A549 (cell line): Measurements from ENCODE around the gene CHIA. TPM values are rescaled to one million over a fixed set of nuclear protein-coding genes. Genes with fewer than 3 reads are reported as not detected.

Experiments
- ATAC-seq, 2 experiments: fragments of 200-7000 bp in 1 of 2; fragments of >200 bp in 1 of 2; cut with Nextera tagmentation in 1 of 2; cut with Tn5 transposase in 1 of 2; 3 replicates each; pipeline versions ENCODE4 v1.8.0 to v1.9.1; 2018 to 2020; ENCODE audit warnings: mild to moderate bottlenecking in 1 of 2, moderate library complexity in 1 of 2
- CTCF ChIA-PET: fragments of 300-600 bp; sonication (Branson Sonifier 250); formaldehyde crosslinking; extraction: SDS; loops from one replicate; lab custom pipeline; 2021; ENCODE audit warnings: antibody characterized with exemption, inconsistent platforms; lab: Yijun Ruan, JAX
- POLR2A ChIA-PET: fragments of 350-600 bp; formaldehyde crosslinking; extraction: SDS; loops from one replicate; lab custom pipeline; 2021; ENCODE audit warnings: antibody characterized with exemption, inconsistent platforms; lab: Yijun Ruan, JAX
- DNase-seq, 2 experiments: peaks; one replicate each; pipeline versions ENCODE4 v3.0.0 to v3.0.0-alpha.2; 2011 to 2016; ENCODE audit warnings: low read depth in 1 of 2, low spot score in 1 of 2
- FAIRE-seq: peaks from 2 replicates; lab custom pipeline; 2011; peaks lifted over from hg19 to GRCh38; lab: Jason Lieb, UNC
- H3K27ac ChIP-seq, 2 experiments: fragments of >200 bp; sonication (Bioruptor Twin); formaldehyde crosslinking; 3 replicates each; pipeline ENCODE4 v1.5.1; 2016 to 2017
- H3K4me1 ChIP-seq: fragments of >200 bp; sonication (Bioruptor Twin); formaldehyde crosslinking; 3 replicates; pipeline ENCODE4 v1.6.1; 2016
- H3K4me2 ChIP-seq: fragments of >200 bp; sonication (Bioruptor Twin); formaldehyde crosslinking; 3 replicates; pipeline ENCODE4 v1.6.1; 2016
- H3K4me3 ChIP-seq: fragments of >200 bp; sonication (Bioruptor Twin); formaldehyde crosslinking; 3 replicates; pipeline ENCODE4 v1.5.1; 2016
- H3K9me3 ChIP-seq: fragments of >200 bp; sonication (Bioruptor Twin); formaldehyde crosslinking; 3 replicates; pipeline ENCODE4 v1.6.1; 2016
- ATOH8 ChIP-seq: fragments of 250-450 bp; sonication (Bioruptor Pico); IDR thresholded peaks from 2 replicates; pipeline ENCODE4 v1.5.0; 2020; ENCODE audit warnings: low read depth, mild to moderate bottlenecking, moderate library complexity
- BCL3 ChIP-seq: fragments of >200 bp; sonication (Bioruptor Twin); formaldehyde crosslinking; IDR thresholded peaks from 3 replicates; pipeline ENCODE4 v1.6.1; 2016
- BHLHE40 ChIP-seq: IDR thresholded peaks from 2 replicates; pipeline ENCODE4 v1.6.1; 2012; ENCODE audit warnings: low read depth, low read length, inconsistent platforms
- CBX8 ChIP-seq: fragments of 200-600 bp; sonication (generic); IDR thresholded peaks from 2 replicates; pipeline ENCODE4 v1.6.1; 2016
- CEBPB ChIP-seq, 2 experiments: fragments of >200 bp in 1 of 2; sonication (Bioruptor Twin) in 1 of 2; formaldehyde crosslinking in 1 of 2; IDR thresholded peaks; 2 replicates each; pipeline ENCODE4 v1.6.1; 2012 to 2016
- CHD4 ChIP-seq: fragments of 200-600 bp; sonication (generic); IDR thresholded peaks from 2 replicates; pipeline ENCODE4 v1.6.1; 2016; ENCODE audit warnings: antibody characterized with exemption, mild to moderate bottlenecking, borderline replicate concordance
- CTCF ChIP-seq: fragments of >200 bp; sonication (Bioruptor Twin); formaldehyde crosslinking; IDR thresholded peaks from 3 replicates; pipeline ENCODE4 v1.5.1; 2016
- EHF ChIP-seq: fragments of 250-450 bp; sonication (Bioruptor Pico); IDR thresholded peaks from 2 replicates; pipeline ENCODE4 v1.5.0; 2020; ENCODE audit warnings: mild to moderate bottlenecking
- GATA3 ChIP-seq: IDR thresholded peaks from 2 replicates; pipeline ENCODE4 v1.6.1; 2012; ENCODE audit warnings: borderline replicate concordance
- HOXB5 ChIP-seq: fragments of 250-450 bp; sonication (Bioruptor Pico); IDR thresholded peaks from 2 replicates; pipeline ENCODE4 v1.5.0; 2020; ENCODE audit warnings: mild to moderate bottlenecking, moderate library complexity
- JUNB ChIP-seq: fragments of >200 bp; sonication (Bioruptor Twin); formaldehyde crosslinking; IDR thresholded peaks from 2 replicates; pipeline ENCODE4 v1.6.1; 2016
- KDM5A ChIP-seq: fragments of 200-600 bp; sonication (generic); IDR thresholded peaks from 2 replicates; pipeline ENCODE4 v1.6.1; 2016; ENCODE audit warnings: antibody characterized with exemption, mild to moderate bottlenecking
- MAFK ChIP-seq: fragments of 450-650 bp; IDR thresholded peaks from 2 replicates; pipeline ENCODE4 v1.6.1; 2014; ENCODE audit not compliant: partially characterized antibody
- PBX3 ChIP-seq: IDR thresholded peaks from 2 replicates; pipeline ENCODE4 v1.6.1; 2012
- POLR2A ChIP-seq: IDR thresholded peaks from 2 replicates; pipeline ENCODE4 v1.6.1; 2012; ENCODE audit warnings: mild to moderate bottlenecking, low read length
- RAD21 ChIP-seq, 2 experiments: fragments of >200 bp in 1 of 2; sonication (Bioruptor Twin) in 1 of 2; formaldehyde crosslinking in 1 of 2; IDR thresholded peaks in 1 of 2; conservative IDR thresholded peaks in 1 of 2; 2 replicates in 1 of 2; 3 replicates in 1 of 2; pipeline ENCODE4 v1.6.1; 2012 to 2018; ENCODE audit warnings: inconsistent platforms in 1 of 2
- RCOR1 ChIP-seq: fragments of 150-350 bp; IDR thresholded peaks from 2 replicates; pipeline ENCODE4 v1.6.1; 2014; ENCODE audit warnings: antibody characterized with exemption, low read length, low read depth
- RFX5 ChIP-seq: fragments of 450-650 bp; IDR thresholded peaks from 2 replicates; pipeline ENCODE4 v1.7.1; 2014; ENCODE audit warnings: antibody characterized with exemption, mild to moderate bottlenecking, moderate library complexity
- RNF2 ChIP-seq: fragments of 200-600 bp; sonication (generic); IDR thresholded peaks from 2 replicates; pipeline ENCODE4 v1.6.1; 2016; ENCODE audit warnings: low read depth, mild to moderate bottlenecking, antibody characterized with exemption, moderate library complexity, borderline replicate concordance
- USF2 ChIP-seq: fragments of 450-650 bp; IDR thresholded peaks from 2 replicates; pipeline ENCODE4 v1.6.1; 2014; ENCODE audit warnings: antibody characterized with exemption
- ZC3H11A ChIP-seq: fragments of 450-650 bp; IDR thresholded peaks from 2 replicates; pipeline ENCODE4 v1.6.1; 2014; ENCODE audit warnings: antibody characterized with exemption, mild to moderate bottlenecking
- WGBS: methylation state at CpG from one replicate; pipeline ENCODE4 v1.1.6; 2017; ENCODE audit errors: missing lambda C conversion rate; 5-methylcytosine and 5-hydroxymethylcytosine counted together
- polyA plus RNA-seq, 4 experiments: library from polyadenylated mRNA; depleted of rRNA in 3 of 4; stranded (reverse); fragments of >200 nt; fragmentation: RNase III in 1 of 4; extraction: RNeasy Plus Mini Kit Qiagen cat#74134 plus additional on column Dnase treatment in 1 of 4; gene quantifications; 2 replicates in 3 of 4; 3 replicates in 1 of 4; pipeline ENCODE4 v1.2.3, GENCODE V29; 2011 to 2017

CHIA gene
- polyA plus RNA-seq, 2 of the 4 experiments (the other 2 are of a cell fraction), result not detected

- no peak overlapping the region for H3K27ac ChIP-seq
- 0 out of 3 replicates have a peak, but pooled peaks cover 3% of the 10 kb centered on the region for H3K4me1 ChIP-seq
- no peak overlapping the region for H3K4me3 ChIP-seq
- H3K9me3 ChIP-seq, result no peaks in the 10 kb centered on the region
- CTCF ChIA-PET, result no interaction called here
- POLR2A ChIA-PET, result no interaction called here
- TF ChIP-seq BCL3, result no peak
- TF ChIP-seq USF2, result no peak
- no peak for TF ChIP-seq CTCF
- no peak for TF ChIP-seq HOXB5 (CRISPR knock-in tag)
- no peak for TF ChIP-seq PBX3
- no peak for TF ChIP-seq KDM5A
- no peak for TF ChIP-seq RNF2
- TF ChIP-seq RFX5, result no peak
- TF ChIP-seq MAFK, result no peak
- ATAC-seq (no peak), DNase-seq (peak in 1 of 2 experiments; percentile 6), FAIRE-seq (no peak)
- no peak overlapping the region for H3K4me2 ChIP-seq
Measured at GRCh38 chr1:111275780-111276433, 14.7 kb upstream of the CHIA start.

GRCh38 chr1:111279144-111279543 lies 11.5 kb upstream of the CHIA start:
- Histone ChIP-seq H3K9me3 (no peaks in the 10 kb centered on the region), H3K4me1 (0 out of 3 replicates have a peak, but pooled peaks cover 3% of the 10 kb centered on the region), H3K27ac (no peak overlapping the region), H3K4me2 (no peak overlapping the region), H3K4me3 (no peak overlapping the region)
- ChIA-PET POLR2A (no interaction called here), CTCF (interaction anchor here (1.6 kb wide), 1 partner anchor 56 kb away, joined by 5 read pairs; no protein-coding TSS in a partner anchor)
- FAIRE-seq (no peak), ATAC-seq (no peak), DNase-seq (no peak)
- TF ChIP-seq RAD21 (conservative IDR thresholded peaks at IDR 0.05 in 1 of 2, IDR thresholded peaks at IDR 0.05 in 1 of 2), result no peak
- no peak for TF ChIP-seq ATOH8
- TF ChIP-seq JUNB, result no peak
- TF ChIP-seq CHD4, result no peak
- TF ChIP-seq POLR2A, result no peak
- no peak for TF ChIP-seq RNF2
- no peak for TF ChIP-seq EHF (CRISPR knock-in tag)
- no peak for TF ChIP-seq GATA3
- TF ChIP-seq BHLHE40, result no peak
- no peak for TF ChIP-seq CEBPB (IDR thresholded peaks at IDR 0.05)
- TF ChIP-seq ZC3H11A, result no peak
- TF ChIP-seq RCOR1, result no peak
- no peak for TF ChIP-seq CBX8
- no peak for TF ChIP-seq HOXB5 (CRISPR knock-in tag)
- 33% methylated on average over 4 of the region's 4 CpGs for WGBS
